CD4-positive, alpha-beta memory T cell (primary cell): ENCODE measurements around the gene TENM3. TPM values are rescaled to one million over a fixed set of nuclear protein-coding genes. Genes with fewer than 3 reads are reported as not detected.
A peak's percentile ranks its signal among the peaks of the same experiment; 100 is the strongest.

ENCODE experiments used
- CTCF ChIA-PET: fragments of 350-600 bp; sonication (Branson Sonifier 250); formaldehyde crosslinking; loops from one replicate; lab custom pipeline; 2021; ENCODE audit warnings: inconsistent platforms; ENCODE audit not compliant: partially characterized antibody; lab: Charles Lee
- POLR2A ChIA-PET: fragments of 350-600 bp; sonication (Branson Sonifier 250); formaldehyde crosslinking; loops from one replicate; lab custom pipeline; 2021; ENCODE audit not compliant: partially characterized antibody; lab: Charles Lee
- DNase-seq, 5 donors: peaks; one replicate each; pipeline versions ENCODE4 v3.0.0 to v3.0.0-alpha.2; 2020 to 2022; ENCODE audit warnings: mixed read lengths in 1 of 5
- H3K27ac ChIP-seq: one replicate; pipeline ENCODE4 v1.7.0; 2013; ENCODE audit warnings: low read depth, low read length
- H3K27me3 ChIP-seq: 2 replicates; pipeline ENCODE4 v1.7.0; 2013; ENCODE audit warnings: mild to moderate bottlenecking, low read length, moderate library complexity; ENCODE audit not compliant: insufficient read depth
- H3K36me3 ChIP-seq: 2 replicates; pipeline ENCODE4 v1.7.0; 2013; ENCODE audit warnings: mild to moderate bottlenecking, low read length, moderate library complexity; ENCODE audit not compliant: insufficient read depth
- H3K4me1 ChIP-seq: 2 replicates; pipeline ENCODE4 v1.7.0; 2013; ENCODE audit warnings: mild to moderate bottlenecking, low read length, moderate library complexity; ENCODE audit not compliant: insufficient read depth
- H3K4me3 ChIP-seq, 2 donors: one replicate each; pipeline ENCODE4 v1.7.0; 2013; ENCODE audit warnings: low read length in 2 of 2, mild to moderate bottlenecking in 1 of 2
- H3K9me3 ChIP-seq, 2 donors: one replicate each; pipeline ENCODE4 v1.7.0; 2013; ENCODE audit warnings: low read length in 2 of 2, control low read depth in 1 of 2; ENCODE audit not compliant: control insufficient read depth in 1 of 2
- H3K27ac Mint-ChIP-seq, 7 donors: one replicate each; pipeline ENCODE4 v1.8.0; 2020 to 2021; ENCODE audit warnings: mixed read lengths in 7 of 7, mild to moderate bottlenecking in 6 of 7, inconsistent platforms in 3 of 7, moderate library complexity in 3 of 7
- H3K27me3 Mint-ChIP-seq, 2 donors: one replicate each; pipeline ENCODE4 v1.8.0; 2020 to 2021; ENCODE audit warnings: mixed read lengths in 2 of 2
- H3K36me3 Mint-ChIP-seq, 2 donors: one replicate each; pipeline ENCODE4 v1.8.0; 2020 to 2021; ENCODE audit warnings: mixed read lengths in 2 of 2, inconsistent platforms in 1 of 2, mild to moderate bottlenecking in 1 of 2
- H3K4me1 Mint-ChIP-seq, 4 donors: one replicate each; pipeline ENCODE4 v1.8.0; 2020 to 2021; ENCODE audit warnings: mixed read lengths in 4 of 4, mild to moderate bottlenecking in 1 of 4
- H3K4me3 Mint-ChIP-seq, 8 donors: one replicate each; pipeline ENCODE4 v1.8.0; 2020 to 2021; ENCODE audit warnings: mixed read lengths in 8 of 8, mild to moderate bottlenecking in 7 of 8, moderate library complexity in 6 of 8, inconsistent platforms in 3 of 8
- H3K9me3 Mint-ChIP-seq, 8 donors: one replicate each; pipeline ENCODE4 v1.8.0; 2020 to 2021; ENCODE audit warnings: mixed read lengths in 8 of 8, mild to moderate bottlenecking in 5 of 8, inconsistent platforms in 3 of 8, moderate library complexity in 1 of 8
- intact Hi-C: fragments of 100-400 bp; cut with micrococcal nuclease; formaldehyde crosslinking; loops from one replicate; pipeline ENCODE4 v1.15.1; 2023
- polyA plus RNA-seq, 2 donors: library from polyadenylated mRNA; unstranded; fragments of 300-500 nt; fragmentation: Illumina TruSeq; gene quantifications; one replicate each; pipeline ENCODE4 v1.2.3, GENCODE V29; 2021
- total RNA-seq, 2 experiments: library from RNA; stranded (reverse); gene quantifications; one replicate each; pipeline ENCODE4 v1.2.3, GENCODE V29; 2021

TENM3 gene
- total and polyA plus RNA-seq, 4 experiments from 2014 or later = not detected

DNA sequence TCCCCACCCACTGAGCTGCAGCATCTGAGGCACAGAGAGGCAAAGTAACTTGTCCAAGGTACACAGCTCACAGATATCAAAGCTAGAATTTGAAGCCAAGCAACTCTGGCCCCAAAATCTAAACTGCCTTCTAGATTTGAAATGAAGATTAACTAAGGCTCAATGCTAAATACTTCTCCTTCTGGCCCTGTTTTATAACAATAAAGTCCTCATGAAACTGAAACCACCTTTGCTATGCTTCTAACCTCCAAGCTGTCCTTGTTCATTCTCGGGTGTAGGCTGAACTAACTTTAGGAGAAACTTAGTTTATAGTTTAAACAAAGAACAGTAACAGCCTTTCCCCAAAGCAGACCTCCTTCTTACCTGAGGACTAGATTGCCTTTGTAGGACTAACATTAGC, 580.4 kb downstream of the TENM3 start:
- Mint-ChIP-seq H3K9me3 (no peaks in the 10 kb centered on the region), H3K4me1 (peaks cover 0 to 4% (median 0%) of the 10 kb centered on the region in 4 donors), H3K27me3 (peaks cover 6 to 8% of the 10 kb centered on the region in 2 donors), H3K36me3 (no peaks in the 10 kb centered on the region), H3K4me3 (no peak overlapping the region), H3K27ac (no peak overlapping the region)
- intact Hi-C loops = no loop called here
- Histone ChIP-seq H3K4me3 (no peak overlapping the region), H3K9me3 (no peaks in the 10 kb centered on the region), H3K27ac (no peak overlapping the region), H3K4me1 (no peaks in the 10 kb centered on the region), H3K27me3 (no peaks in the 10 kb centered on the region), H3K36me3 (no peaks in the 10 kb centered on the region)
- DNase-seq = no peak
- ChIA-PET CTCF (no interaction called here), POLR2A (no interaction called here)

DNA sequence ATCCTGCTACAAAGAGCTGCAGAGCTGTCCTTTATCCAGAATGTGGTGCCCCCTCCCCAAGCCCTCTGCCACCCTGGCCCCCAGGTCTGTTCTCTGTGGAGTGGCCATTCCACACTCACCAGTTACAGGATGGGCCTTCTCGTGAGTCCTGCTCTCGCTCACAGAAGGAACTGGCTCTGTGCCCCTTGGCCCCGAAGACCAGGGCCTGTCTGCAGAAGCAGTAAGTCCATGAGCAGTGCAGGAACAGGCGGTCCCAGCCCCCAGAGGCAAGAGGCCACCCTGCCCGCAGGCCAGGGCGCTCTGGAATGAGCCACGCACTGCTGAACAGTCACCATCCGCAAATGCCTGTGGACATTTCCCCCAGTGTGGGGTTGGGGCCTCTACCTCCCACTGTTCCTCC, 581.8 kb downstream of the TENM3 start:
- Mint-ChIP-seq H3K36me3 (no peaks in the 10 kb centered on the region), H3K27me3 (peaks cover 9 to 11% of the 10 kb centered on the region in 2 donors), H3K4me3 (no peak overlapping the region), H3K4me1 (peaks cover 0 to 4% (median 0%) of the 10 kb centered on the region in 4 donors), H3K27ac (no peak overlapping the region), H3K9me3 (no peaks in the 10 kb centered on the region)
- H3K4me3 ChIP-seq = no peak overlapping the region
- intact Hi-C loops = no loop called here
- H3K36me3 ChIP-seq = no peaks in the 10 kb centered on the region
- CTCF ChIA-PET = no interaction called here
- H3K9me3 ChIP-seq = no peaks in the 10 kb centered on the region
- H3K27ac ChIP-seq = no peak overlapping the region
- POLR2A ChIA-PET = no interaction called here
- DNase-seq = no peak
- no peaks in the 10 kb centered on the region for H3K4me1 ChIP-seq
- no peaks in the 10 kb centered on the region for H3K27me3 ChIP-seq

DNA sequence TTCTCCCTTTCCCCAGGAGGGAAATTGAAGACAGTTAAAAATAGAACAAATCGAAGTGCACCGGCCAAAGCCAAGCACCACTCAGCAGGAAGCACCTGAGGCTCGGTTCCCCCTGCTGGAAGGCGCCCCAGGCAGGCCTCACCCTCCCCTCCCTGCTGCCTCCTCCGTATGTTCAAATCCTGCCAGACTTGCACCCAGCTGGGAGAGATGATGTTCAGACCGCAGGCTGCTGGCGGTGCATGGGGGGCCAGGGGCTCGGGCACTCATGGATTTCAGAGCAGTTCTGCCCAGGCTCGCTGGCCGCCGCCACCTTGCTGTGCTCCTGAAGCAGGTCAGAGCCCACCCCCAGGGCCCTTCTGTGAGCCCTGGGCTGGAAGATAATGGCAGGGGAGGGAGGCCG, 582.6 kb downstream of the TENM3 start:
- H3K27me3 Mint-ChIP-seq = peaks cover 13 to 14% of the 10 kb centered on the region in 2 donors
- intact Hi-C loops = no loop called here
- no peaks in the 10 kb centered on the region for H3K27me3 ChIP-seq

DNA sequence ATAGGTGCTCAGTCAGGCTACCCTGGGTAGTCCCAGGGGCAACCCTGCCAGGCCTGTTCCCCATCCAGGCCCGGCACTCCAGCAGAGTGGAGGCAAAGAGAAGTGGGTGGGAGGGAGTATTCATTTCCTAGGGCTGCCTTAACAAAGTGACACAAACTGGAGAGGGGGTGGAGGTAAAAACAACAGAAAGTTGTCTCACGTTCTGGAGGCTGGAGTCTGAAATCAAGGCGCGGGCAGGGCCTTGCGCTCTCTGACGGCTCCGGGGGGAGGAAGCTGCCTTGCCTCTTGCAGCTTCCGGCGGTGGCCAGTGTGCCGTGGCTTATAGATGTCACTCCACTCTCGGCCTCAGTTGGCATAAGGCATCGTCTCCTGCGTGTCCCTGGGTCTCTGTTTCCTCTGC, 583.2 kb downstream of the TENM3 start:
- Mint-ChIP-seq H3K27me3 (peaks cover 13 to 14% of the 10 kb centered on the region in 2 donors), H3K4me1 (peaks cover 0 to 4% (median 0%) of the 10 kb centered on the region in 4 donors), H3K4me3 (no peak overlapping the region), H3K9me3 (peaks cover 0 to 2% (median 0%) of the 10 kb centered on the region in 8 donors), H3K27ac (no peak overlapping the region), H3K36me3 (no peaks in the 10 kb centered on the region)
- ChIA-PET CTCF (no interaction called here), POLR2A (no interaction called here)
- Histone ChIP-seq H3K9me3 (no peaks in the 10 kb centered on the region), H3K36me3 (no peaks in the 10 kb centered on the region), H3K27me3 (no peaks in the 10 kb centered on the region), H3K4me3 (no peak overlapping the region), H3K27ac (no peak overlapping the region), H3K4me1 (no peaks in the 10 kb centered on the region)
- DNase-seq = no peak
- intact Hi-C loops = no loop called here

More for the DNA sequence above, 582.6 kb downstream of the TENM3 start:
- Mint-ChIP-seq H3K36me3 (no peaks in the 10 kb centered on the region), H3K4me1 (peaks cover 0 to 4% (median 0%) of the 10 kb centered on the region in 4 donors), H3K9me3 (no peaks in the 10 kb centered on the region), H3K4me3 (no peak overlapping the region), H3K27ac (no peak overlapping the region)
- ChIA-PET CTCF (no interaction called here), POLR2A (no interaction called here)
- H3K27ac ChIP-seq = no peak overlapping the region
- H3K9me3 ChIP-seq = no peaks in the 10 kb centered on the region
- no peak overlapping the region for H3K4me3 ChIP-seq
- H3K4me1 ChIP-seq = no peaks in the 10 kb centered on the region
- DNase-seq = no peak
- no peaks in the 10 kb centered on the region for H3K36me3 ChIP-seq

DNA sequence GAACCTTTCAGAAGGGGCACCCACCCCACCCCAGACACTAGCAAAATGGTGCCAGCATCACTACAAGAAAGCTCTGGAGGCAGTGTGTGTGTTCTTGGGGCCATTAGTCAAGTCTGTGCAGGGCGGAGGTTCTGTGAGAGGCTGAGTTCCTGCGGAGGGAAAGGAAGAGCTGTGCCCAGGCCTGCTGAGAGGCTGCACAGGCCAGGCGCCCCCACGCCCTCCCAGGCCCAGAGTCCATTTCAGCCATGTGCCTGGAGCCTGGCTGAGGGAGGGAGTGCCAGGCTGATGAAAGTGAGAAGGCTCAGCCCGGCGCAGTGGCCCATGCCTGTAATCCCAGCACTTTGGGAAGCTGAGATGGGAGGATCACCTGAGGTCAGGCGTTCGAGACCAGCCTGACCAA, 584.0 kb downstream of the TENM3 start:
- intact Hi-C loops = no loop called here
- Mint-ChIP-seq H3K4me3 (no peak overlapping the region), H3K27ac (peak overlapping the region in 1 of 7 donors; percentile 11), H3K27me3 (peaks cover 13 to 14% of the 10 kb centered on the region in 2 donors), H3K9me3 (peaks cover 0 to 2% (median 0%) of the 10 kb centered on the region in 8 donors), H3K4me1 (peaks cover 0 to 4% (median 0%) of the 10 kb centered on the region in 4 donors), H3K36me3 (no peaks in the 10 kb centered on the region)
- Histone ChIP-seq H3K4me3 (no peak overlapping the region), H3K36me3 (no peaks in the 10 kb centered on the region), H3K4me1 (no peaks in the 10 kb centered on the region), H3K9me3 (no peaks in the 10 kb centered on the region), H3K27ac (no peak overlapping the region), H3K27me3 (no peaks in the 10 kb centered on the region)
- CTCF ChIA-PET = no interaction called here
- no peak for DNase-seq
- POLR2A ChIA-PET = no interaction called here

DNA sequence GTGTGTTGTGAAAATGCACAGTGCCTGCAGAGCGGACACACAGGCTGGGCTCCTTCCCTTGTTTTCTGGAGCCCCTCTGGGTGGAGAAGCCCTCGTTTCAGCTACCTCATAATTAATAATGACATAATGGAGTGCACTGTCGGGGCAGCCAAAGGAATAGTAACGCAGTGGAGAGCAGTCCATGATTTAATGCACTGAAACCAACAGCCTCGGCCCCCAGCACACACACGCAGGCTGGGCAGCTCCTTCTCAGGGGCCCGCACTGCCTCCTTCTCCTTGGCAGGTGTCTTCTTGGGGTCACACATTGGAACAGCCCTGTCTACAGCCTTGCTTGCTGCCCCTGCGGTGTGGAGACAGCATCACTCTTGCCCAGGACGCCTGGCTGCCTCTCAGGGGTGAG, 584.8 kb downstream of the TENM3 start:
- POLR2A ChIA-PET = no interaction called here
- intact Hi-C loops = no loop called here
- DNase-seq = no peak
- H3K4me3 Mint-ChIP-seq = no peak overlapping the region
- Histone ChIP-seq H3K4me1 (no peaks in the 10 kb centered on the region), H3K27ac (no peak overlapping the region), H3K4me3 (no peak overlapping the region), H3K27me3 (no peaks in the 10 kb centered on the region), H3K9me3 (no peaks in the 10 kb centered on the region), H3K36me3 (no peaks in the 10 kb centered on the region)
- peaks cover 17 to 18% of the 10 kb centered on the region in 2 donors for H3K27me3 Mint-ChIP-seq
- no peak overlapping the region for H3K27ac Mint-ChIP-seq
- CTCF ChIA-PET = no interaction called here
- H3K36me3 Mint-ChIP-seq = no peaks in the 10 kb centered on the region
- peaks cover 0 to 5% (median 2%) of the 10 kb centered on the region in 8 donors for H3K9me3 Mint-ChIP-seq
- H3K4me1 Mint-ChIP-seq = no peaks in the 10 kb centered on the region

DNA sequence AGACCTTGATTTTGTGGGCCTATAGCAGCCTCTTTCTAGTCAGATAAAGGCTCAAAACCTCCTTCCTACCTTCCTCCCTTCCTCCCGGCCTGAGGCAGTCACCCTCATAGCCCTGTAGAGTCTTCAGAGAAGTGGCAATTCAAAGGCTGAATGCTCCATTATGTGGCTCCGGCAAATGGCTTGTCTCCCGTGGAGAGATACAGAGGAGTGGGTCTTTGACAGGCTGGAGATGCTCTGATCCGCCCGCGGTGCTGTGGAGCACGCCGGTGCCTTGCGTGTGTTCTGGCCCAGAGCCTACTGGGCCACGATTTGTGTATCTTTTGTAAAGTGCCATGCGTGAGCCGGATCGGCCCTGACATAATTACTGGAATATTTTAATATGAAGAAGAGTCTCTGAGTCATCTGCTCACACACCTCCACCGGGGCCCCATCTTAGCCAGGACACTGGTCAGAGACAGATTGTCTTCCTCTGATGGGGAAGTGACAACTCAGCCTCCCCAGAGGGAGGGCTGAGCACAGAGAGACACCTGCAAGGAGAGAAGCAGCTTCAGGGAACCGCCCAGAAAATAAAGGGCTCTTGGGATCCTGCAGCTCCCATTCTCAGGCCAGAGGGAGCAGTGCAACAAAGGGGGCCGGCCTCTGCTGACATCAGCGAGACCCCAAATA, 585.3 kb downstream of the TENM3 start:
- POLR2A ChIA-PET = no interaction called here
- Mint-ChIP-seq H3K9me3 (peaks cover 0 to 5% (median 2%) of the 10 kb centered on the region in 8 donors), H3K27ac (no peak overlapping the region), H3K36me3 (no peaks in the 10 kb centered on the region), H3K4me3 (no peak overlapping the region), H3K27me3 (peaks cover 17 to 18% of the 10 kb centered on the region in 2 donors), H3K4me1 (no peaks in the 10 kb centered on the region)
- intact Hi-C loops = no loop called here
- no peaks in the 10 kb centered on the region for H3K36me3 ChIP-seq
- no peaks in the 10 kb centered on the region for H3K4me1 ChIP-seq
- CTCF ChIA-PET = no interaction called here
- no peak for DNase-seq
- no peaks in the 10 kb centered on the region for H3K9me3 ChIP-seq
- no peak overlapping the region for H3K4me3 ChIP-seq
- no peaks in the 10 kb centered on the region for H3K27me3 ChIP-seq
- H3K27ac ChIP-seq = no peak overlapping the region
